T follicular helper cell (primary cell): Measurements from ENCODE around the gene FAM53A.

Experiments
- DNase-seq: peaks from one replicate; pipeline ENCODE4 v3.0.0-alpha.2; 2020; ENCODE audit warnings: low read depth

The FAM53A gene

DNA sequence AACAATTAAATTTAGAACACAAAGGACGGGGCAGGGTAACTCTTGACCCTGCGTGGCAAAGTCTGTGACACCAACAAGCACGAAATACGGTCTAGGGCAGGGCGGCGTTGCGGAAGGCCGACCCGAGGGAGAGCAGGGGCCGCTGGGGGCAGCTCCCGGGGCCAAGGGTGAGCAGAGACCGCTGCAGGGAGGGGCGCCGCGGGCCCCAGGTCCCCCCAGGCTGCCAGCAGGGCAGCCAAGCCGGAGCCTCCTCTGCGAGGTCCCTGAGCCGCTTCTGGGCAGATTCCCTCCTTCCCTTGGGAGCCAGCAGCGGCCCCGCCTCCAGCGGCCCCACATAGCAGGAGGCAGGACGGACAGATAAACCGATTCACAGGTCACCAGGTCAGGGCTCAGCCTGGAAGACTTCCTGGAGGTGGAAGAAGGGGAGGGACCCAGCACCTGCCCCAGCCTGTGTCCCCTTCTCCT, 90.2 kb downstream of the FAM53A start:
- DNase-seq: no peak

DNA sequence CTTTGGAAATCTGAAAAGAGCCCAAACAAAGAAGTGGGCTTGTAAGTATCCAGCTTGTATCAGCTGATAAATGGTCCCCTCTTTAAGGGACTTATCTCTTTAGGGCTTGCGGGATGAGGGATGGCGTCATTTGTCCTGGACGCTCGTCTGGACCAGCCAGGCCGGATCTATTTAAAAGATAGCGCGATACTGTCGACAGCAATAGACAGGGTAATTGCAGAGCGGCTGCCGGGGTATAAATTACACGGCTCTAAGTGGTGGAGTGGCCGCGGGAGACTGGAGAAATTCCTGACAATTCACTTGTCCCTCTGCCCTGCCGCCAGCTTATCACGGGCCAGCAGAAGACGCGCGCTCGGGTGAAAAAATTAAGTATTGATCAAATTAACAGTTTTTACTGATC, 90.7 kb downstream of the FAM53A start:
- no peak for DNase-seq

DNA sequence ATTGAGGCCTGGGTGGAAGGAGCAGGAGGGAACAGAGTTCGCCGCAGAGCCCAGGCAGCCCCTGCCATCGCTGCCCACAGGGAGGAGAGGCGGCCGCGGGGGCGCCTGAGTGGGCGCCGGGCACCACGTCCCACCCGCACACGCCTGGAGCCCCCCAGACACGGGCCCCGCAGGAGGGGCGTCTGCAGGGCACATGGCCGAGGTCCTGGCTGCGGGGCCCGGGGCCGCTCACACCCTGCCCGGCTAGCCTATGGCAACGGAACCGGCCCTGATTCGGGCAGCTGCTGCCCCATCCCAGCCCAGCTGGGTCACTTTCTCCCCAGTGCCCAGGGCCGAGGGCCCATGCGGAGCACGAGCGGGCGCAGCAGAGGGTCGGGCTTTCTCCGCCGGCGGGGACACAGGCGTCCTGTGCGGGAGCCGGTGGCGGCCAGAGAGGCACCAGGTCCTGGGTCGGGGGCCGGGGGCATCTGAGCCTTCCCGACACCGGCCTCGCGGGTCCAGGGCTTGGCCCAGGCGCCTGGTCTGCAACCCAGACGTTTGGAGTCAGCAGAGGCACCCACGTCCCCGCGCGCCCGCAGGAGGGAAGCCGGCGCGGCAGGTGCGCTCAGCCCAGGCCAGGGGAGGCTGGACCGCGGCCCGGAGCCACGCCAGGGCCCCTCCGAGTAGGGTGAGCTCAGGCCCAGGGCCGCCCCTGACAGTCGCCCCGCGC, 91.2 kb downstream of the FAM53A start:
- no peak for DNase-seq

DNA sequence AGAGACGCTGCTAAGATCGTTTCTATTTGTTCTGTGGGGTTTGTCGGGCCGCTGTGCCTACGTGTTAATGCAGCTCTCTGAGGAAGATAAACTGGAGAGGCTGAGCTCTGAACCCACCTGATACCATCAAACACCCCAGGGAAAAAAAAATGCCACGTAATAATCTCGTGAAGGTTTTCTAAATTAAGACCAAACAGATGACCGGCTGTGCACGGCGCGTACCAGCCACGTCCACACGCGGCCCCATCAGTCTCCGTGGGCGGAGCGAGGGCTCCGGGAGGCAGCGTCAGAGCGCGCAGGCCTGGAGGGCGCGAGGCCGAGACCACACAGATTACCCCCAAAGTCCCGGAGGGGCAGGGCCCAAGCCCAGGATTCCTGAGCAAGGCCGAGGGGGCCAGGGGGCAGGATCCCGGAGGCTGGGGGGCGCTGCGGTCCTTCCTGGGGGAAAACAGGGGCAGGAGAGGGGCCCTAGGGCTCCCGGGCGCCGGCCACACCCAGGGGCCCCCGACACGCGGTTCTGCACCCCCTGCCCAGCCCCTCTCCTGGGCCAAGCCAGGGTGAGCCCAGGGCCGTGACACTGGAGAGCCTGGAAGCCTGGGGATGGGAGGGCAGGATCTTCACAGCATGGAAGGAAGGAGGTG, 91.9 kb downstream of the FAM53A start:
- no peak for DNase-seq

DNA sequence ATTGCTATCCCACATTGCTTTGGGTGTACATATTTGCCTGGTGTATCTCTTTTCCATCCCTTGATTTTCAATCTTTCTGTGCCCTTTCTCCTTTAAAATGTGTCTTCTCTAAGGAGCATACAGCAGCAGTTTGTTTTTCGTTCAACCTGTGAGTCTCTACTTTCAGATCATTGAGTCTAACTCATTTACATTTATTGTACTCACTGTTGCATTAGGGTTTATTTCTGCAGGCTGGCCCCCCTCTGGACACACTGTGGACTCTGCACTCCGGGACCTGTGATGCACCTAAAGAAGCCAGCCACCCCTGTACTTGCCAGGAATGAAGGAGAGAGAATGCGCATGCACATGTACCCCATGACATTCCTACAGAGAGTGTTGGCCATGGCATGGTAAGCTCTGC, 93.0 kb downstream of the FAM53A start:
- no peak for DNase-seq

DNA sequence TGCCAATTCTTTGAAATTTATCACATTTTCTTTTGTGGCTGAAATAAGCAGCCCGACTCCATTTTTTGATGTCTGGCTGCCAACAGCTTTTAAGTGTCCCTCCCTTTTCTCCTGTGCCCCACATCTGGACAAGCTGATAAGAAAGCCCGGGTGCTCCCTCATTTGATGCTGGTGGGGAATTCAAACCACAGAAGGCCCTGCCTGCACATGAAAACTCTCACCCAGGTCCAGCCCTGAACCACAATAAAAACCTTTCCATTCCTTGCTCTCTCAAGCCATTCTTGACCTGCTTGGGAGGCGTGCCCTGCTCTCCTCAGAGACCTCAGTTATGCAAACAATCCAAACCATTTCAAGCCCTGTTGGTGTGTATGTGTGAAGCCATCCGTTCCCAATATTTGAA, 93.9 kb downstream of the FAM53A start:
- DNase-seq: no peak
